22Rv1 (cell line): ENCODE data around the gene SH3GL1.

Source experiments
- CTCF ChIP-seq: fragments of 450-650 bp; IDR thresholded peaks from 2 replicates; pipeline ENCODE4 v1.5.1; 2017; ENCODE audit warnings: mild to moderate bottlenecking
- ZFX ChIP-seq: fragments of 450-650 bp; IDR thresholded peaks from 2 replicates; pipeline ENCODE4 v1.6.1; 2017; ENCODE audit warnings: antibody characterized with exemption, borderline replicate concordance

GRCh38 chr19:4365791-4366665, 34.3 kb downstream of the SH3GL1 start:
- no peak for TF ChIP-seq CTCF
- no peak for TF ChIP-seq ZFX
